ENCODE measurements around the gene KCNA3. TPM values are rescaled to one million over a fixed set of nuclear protein-coding genes. Genes with fewer than 3 reads are reported as not detected.

Gene KCNA3
- total and polyA plus RNA-seq, 9 of the 15 experiments (the other 6 are each of a cell fraction or from before 2014, with no cell fraction given), result not detected

GRCh38 chr1:110627764-110628163 lies 47.0 kb downstream of the KCNA3 start:
- 5% methylated on average over 2 of the region's 2 CpGs for WGBS (ENCODE audit: insufficient coverage, low coverage, missing lambda C conversion rate)
- no peaks in the 10 kb centered on the region for H3K36me3 ChIP-seq (ENCODE audit: control insufficient read depth, insufficient read depth, low read length)
- H3K9me1 ChIP-seq (ENCODE audit: control insufficient read depth, insufficient read depth, low read length), result no peaks in the 10 kb centered on the region
- no peak for DNase-seq (ENCODE audit: extremely low read depth in 1 of 4, low spot score in 3 of 4)
- H3K27me3 ChIP-seq (ENCODE audit: control insufficient read depth in 2 of 2, insufficient read depth in 2 of 2, low read length in 2 of 2), result peaks cover 0 to 13% of the 10 kb centered on the region in 2 experiments; a peak in 2 of 5 replicates
- no peak overlapping the region for H3K4me3 ChIP-seq
- no peak overlapping the region for H3K27ac ChIP-seq (ENCODE audit: extremely low read depth, low read depth, low read length)
- H3K4me2 ChIP-seq (ENCODE audit: insufficient read depth, low read length), result no peak overlapping the region
- H4K20me1 ChIP-seq (replicated peaks; ENCODE audit: control insufficient read depth, insufficient read depth, low read length), result peaks cover 5% of the 10 kb centered on the region; the same call in 1 of the 2 replicates
- BruUV-seq (replicated peaks), result no TSS peak
- ChIA-PET POLR2A (no interaction called here), CTCF (ENCODE audit: low intra/inter-chr PET ratio) (interaction anchor here (0.6 kb wide), 1 partner anchor 405 kb away, joined by 4 read pairs; no protein-coding TSS in a partner anchor)
- H3K79me2 ChIP-seq (ENCODE audit: control insufficient read depth, insufficient read depth, low read length), result no peaks in the 10 kb centered on the region
- H3K4me1 ChIP-seq (replicated peaks in 1 of 2; ENCODE audit: control insufficient read depth in 2 of 2, insufficient read depth in 2 of 2, low read length in 2 of 2), result no peaks in the 10 kb centered on the region
- TF ChIP-seq ZNF124 (CRISPR knock-in tag; IDR thresholded peaks at IDR 0.05), result no peak
- TF ChIP-seq NR1H2 (CRISPR knock-in tag; IDR thresholded peaks at IDR 0.05), result no peak
- TF ChIP-seq GATAD2A (IDR thresholded peaks at IDR 0.05), result no peak
- TF ChIP-seq GABPA (tag; conservative IDR thresholded peaks at IDR 0.05; ENCODE audit: low read depth), result 0 out of 2 replicates have a peak, but pooled peaks have one; percentile 20
- no peak overlapping the region for H2AFZ ChIP-seq (ENCODE audit: low read depth, low read length)
- H3K9me3 ChIP-seq (replicated peaks; ENCODE audit: control insufficient read depth, insufficient read depth, low read depth, low read length), result no peaks in the 10 kb centered on the region
- no peak for ATAC-seq
- in situ Hi-C loops (cut with MboI) (no loop called here), intact Hi-C loops (cut with micrococcal nuclease) (no loop called here)
- no peak for FAIRE-seq
- H3K9ac ChIP-seq (ENCODE audit: insufficient read depth in 1 of 2, low read depth in 2 of 2, low read length in 2 of 2), result no peak overlapping the region

- intact Hi-C loops (cut with micrococcal nuclease) (no loop called here), in situ Hi-C loops (cut with MboI) (no loop called here)
- Histone ChIP-seq H3K36me3 (ENCODE audit: control insufficient read depth, insufficient read depth, low read length) (no peaks in the 10 kb centered on the region), H4K20me1 (replicated peaks; ENCODE audit: control insufficient read depth, insufficient read depth, low read length) (peaks cover 5% of the 10 kb centered on the region; the same call in 1 of the 2 replicates), H3K9ac (ENCODE audit: insufficient read depth in 1 of 2, low read depth in 2 of 2, low read length in 2 of 2) (no peak overlapping the region), H3K4me1 (replicated peaks in 1 of 2; ENCODE audit: control insufficient read depth in 2 of 2, insufficient read depth in 2 of 2, low read length in 2 of 2) (no peaks in the 10 kb centered on the region), H3K4me2 (ENCODE audit: insufficient read depth, low read length) (no peak overlapping the region), H3K9me1 (ENCODE audit: control insufficient read depth, insufficient read depth, low read length) (no peaks in the 10 kb centered on the region), H3K9me3 (replicated peaks; ENCODE audit: control insufficient read depth, insufficient read depth, low read depth, low read length) (no peaks in the 10 kb centered on the region), H3K79me2 (ENCODE audit: control insufficient read depth, insufficient read depth, low read length) (no peaks in the 10 kb centered on the region), H3K27me3 (ENCODE audit: control insufficient read depth in 2 of 2, insufficient read depth in 2 of 2, low read length in 2 of 2) (peaks cover 0 to 10% of the 10 kb centered on the region in 2 experiments; a peak in 2 of 5 replicates), H3K27ac (ENCODE audit: extremely low read depth, low read depth, low read length) (no peak overlapping the region), H2AFZ (ENCODE audit: low read depth, low read length) (no peak overlapping the region), H3K4me3 (no peak overlapping the region)
- BruUV-seq (replicated peaks), result no TSS peak
- DNase-seq (ENCODE audit: extremely low read depth in 1 of 4, low spot score in 3 of 4) (no peak), ATAC-seq (no peak), FAIRE-seq (no peak)
- 3% methylated on average over 7 of the region's 7 CpGs for WGBS (ENCODE audit: insufficient coverage, low coverage, missing lambda C conversion rate)
- ChIA-PET POLR2A (interaction anchor here (0.7 kb wide), 1 partner anchor 189 kb away, joined by 4 read pairs; no protein-coding TSS in a partner anchor), CTCF (ENCODE audit: low intra/inter-chr PET ratio) (no interaction called here)
- TF ChIP-seq MAFK (IDR thresholded peaks at IDR 0.05; ENCODE audit: low read length) (no peak), ZEB2 (IDR thresholded peaks at IDR 0.05) (no peak), RBFOX2 (IDR thresholded peaks at IDR 0.05; ENCODE audit: low read depth, low read length) (no peak), CHD2 (IDR thresholded peaks at IDR 0.05; ENCODE audit: low read depth, low read length) (no peak), ZC3H4 (CRISPR knock-in tag; IDR thresholded peaks at IDR 0.05; ENCODE audit: borderline replicate concordance) (no peak), RFX7 (CRISPR knock-in tag; IDR thresholded peaks at IDR 0.05) (no peak), TCF7 (IDR thresholded peaks at IDR 0.05; ENCODE audit: borderline replicate concordance) (no peak), BDP1 (IDR thresholded peaks at IDR 0.05; ENCODE audit: insufficient read depth, insufficient read length) (no peak), AFF1 (IDR thresholded peaks at IDR 0.05; ENCODE audit: low read depth in 1 of 2, partially characterized antibody in 2 of 2) (no peak)
Observed at GRCh38 chr1:110626889-110627288, 47.9 kb downstream of the KCNA3 start.
